AG09319 (cell line): ENCODE data around the gene CMIP.

Source experiments
- DNase-seq: peaks from one replicate; pipeline ENCODE4 v3.0.0-alpha.2; 2010; ENCODE audit warnings: low read depth; ENCODE audit errors: extremely low read depth
- TF ChIP-seq, protein P1 (sequence below): IDR thresholded peaks from 2 replicates; pipeline ENCODE4 v1.5.1; 2011; ENCODE audit warnings: low read depth, mild to moderate bottlenecking, inconsistent platforms, low read length, moderate library complexity

CMIP gene

DNA sequence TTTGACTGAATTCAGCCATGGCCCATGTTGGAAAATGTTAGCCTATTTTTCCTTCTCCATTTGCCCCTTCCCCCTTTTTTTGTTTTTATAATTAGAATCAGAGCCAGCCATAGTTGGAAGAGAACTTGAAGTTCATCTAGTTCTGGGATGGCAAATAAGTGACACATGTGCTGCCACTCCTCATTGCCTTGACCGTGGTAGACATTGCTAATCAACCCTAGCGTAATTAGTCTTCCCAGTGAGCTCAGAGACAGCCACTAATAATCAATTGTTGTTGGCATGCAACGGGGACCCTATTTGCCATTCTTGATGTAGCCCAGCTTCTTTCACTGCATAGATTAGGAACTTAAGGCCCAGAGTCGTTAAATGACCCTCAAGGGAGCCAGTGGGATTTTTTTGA is 16.6 kb downstream of the CMIP start:
- TF ChIP-seq, protein P1, sequence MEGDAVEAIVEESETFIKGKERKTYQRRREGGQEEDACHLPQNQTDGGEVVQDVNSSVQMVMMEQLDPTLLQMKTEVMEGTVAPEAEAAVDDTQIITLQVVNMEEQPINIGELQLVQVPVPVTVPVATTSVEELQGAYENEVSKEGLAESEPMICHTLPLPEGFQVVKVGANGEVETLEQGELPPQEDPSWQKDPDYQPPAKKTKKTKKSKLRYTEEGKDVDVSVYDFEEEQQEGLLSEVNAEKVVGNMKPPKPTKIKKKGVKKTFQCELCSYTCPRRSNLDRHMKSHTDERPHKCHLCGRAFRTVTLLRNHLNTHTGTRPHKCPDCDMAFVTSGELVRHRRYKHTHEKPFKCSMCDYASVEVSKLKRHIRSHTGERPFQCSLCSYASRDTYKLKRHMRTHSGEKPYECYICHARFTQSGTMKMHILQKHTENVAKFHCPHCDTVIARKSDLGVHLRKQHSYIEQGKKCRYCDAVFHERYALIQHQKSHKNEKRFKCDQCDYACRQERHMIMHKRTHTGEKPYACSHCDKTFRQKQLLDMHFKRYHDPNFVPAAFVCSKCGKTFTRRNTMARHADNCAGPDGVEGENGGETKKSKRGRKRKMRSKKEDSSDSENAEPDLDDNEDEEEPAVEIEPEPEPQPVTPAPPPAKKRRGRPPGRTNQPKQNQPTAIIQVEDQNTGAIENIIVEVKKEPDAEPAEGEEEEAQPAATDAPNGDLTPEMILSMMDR: no peak
- DNase-seq: no peak

- DNase-seq: no peak
- TF ChIP-seq, protein P1: no peak
Observed at GRCh38 chr16:81461766-81462165, 17.2 kb downstream of the CMIP start.

- DNase-seq: no peak
- TF ChIP-seq, protein P1: no peak
Observed at GRCh38 chr16:81462683-81463082, 18.1 kb downstream of the CMIP start.

- TF ChIP-seq, protein P1: no peak
- no peak for DNase-seq
Observed at GRCh38 chr16:81463296-81463890, 18.8 kb downstream of the CMIP start.

DNA sequence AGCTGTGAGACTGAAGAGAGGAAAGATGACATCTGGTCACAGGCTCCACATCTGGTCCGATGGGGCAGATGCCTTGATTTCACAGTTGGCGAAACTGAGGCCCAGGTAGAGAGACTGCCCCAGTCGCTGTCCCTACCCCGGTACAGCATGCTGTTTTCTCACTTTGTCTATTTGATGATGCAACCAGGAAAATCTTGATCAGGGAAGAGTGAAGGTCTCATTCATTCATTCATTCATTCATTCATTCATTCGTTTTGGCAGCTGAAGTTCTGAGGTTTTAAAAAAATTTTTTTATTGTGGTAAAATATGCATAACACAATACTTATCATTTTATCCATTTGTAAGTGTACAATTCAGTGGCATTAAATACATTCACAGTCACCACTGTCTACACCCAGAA is 19.7 kb downstream of the CMIP start:
- DNase-seq: no peak
- TF ChIP-seq, protein P1: no peak

DNA sequence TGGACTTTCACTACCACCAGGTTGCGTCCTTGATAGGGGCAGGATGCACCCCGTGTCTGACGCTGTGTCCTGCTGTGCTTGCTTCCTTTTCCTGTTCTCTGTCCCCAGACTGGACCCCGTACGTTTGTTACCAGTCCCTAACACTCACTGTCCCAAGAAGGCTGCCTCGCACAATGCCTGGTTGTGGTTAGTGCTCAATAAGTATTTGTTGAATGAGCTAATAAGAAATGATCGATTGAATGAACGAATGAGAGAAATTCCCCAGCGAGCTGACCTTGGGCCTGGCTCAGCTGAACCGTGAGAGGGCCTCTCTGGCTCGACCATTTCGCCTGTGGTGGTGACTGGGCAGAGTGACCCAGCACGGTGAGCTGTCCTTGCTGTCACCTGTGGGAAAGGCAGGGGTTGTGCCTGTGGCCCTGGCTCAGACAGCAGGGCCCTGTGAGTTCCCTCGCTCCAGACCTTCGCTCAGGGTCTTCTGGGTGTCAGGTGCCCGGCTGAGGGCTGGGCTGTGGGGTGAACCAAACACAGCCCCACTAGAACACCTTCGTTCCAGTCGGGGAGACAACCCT is 20.9 kb downstream of the CMIP start:
- DNase-seq: no peak
- TF ChIP-seq, protein P1: no peak

GRCh38 chr16:81466356-81466980 is 21.9 kb downstream of the CMIP start:
- DNase-seq: no peak
- TF ChIP-seq, protein P1: no peak
